ENCODE data around the gene STMN1.

STMN1 gene

DNA sequence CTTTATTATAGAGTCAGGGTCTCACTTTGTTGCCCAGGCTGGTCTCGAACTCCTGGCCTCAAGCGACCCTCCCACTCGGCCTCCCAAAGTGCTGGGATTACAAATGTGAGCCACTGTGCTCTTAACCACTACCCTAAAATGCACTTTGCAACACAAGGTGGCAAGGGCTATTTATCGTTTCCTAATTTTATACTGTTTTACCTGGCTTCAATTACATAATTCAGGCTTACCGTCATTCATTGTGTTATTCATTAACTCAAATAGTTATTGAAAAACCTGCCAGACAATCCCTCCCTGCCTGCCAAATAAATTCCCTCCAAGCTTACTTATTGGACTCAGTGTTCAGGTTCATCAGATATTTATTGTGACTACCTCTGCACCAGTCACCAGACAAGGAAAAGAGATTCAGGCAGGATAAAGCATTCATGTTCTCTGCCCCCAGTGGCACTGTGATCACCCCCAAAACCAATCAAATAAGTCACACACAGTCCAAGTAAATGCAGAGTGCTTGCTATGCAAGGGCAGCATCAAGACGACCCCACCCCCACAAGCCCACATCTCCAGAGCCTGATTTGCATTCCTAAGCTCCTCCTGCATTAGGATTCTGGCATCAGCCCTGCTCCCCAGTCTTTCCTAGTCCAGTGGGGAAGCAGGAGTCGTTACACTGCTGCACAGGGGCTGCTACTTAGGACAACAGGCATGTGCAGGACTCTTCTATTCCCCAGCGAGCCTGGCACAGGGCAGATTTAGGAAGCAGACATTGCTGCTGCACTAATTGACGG, 38.8 kb downstream of the STMN1 start:
- DNase-seq, result no peak

DNA sequence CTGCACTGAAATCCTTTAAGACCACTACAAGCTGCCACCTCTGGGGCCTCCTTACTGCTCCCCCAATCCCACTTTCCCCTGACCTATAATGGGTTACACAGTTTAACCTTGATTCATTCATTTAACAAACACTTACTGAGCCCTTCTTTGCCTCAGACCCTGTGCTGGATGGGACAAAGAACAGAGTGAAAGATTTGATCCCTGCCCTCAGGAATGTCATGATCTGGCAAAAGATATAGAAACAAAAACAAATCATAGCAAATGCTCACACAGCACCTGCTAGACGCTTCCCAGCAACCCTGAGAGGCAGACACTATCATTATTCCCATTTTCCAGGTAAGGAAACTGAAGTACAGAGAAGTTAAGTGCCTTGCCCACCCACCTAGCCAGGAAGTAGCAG, 39.9 kb downstream of the STMN1 start:
- DNase-seq, result no peak

DNA sequence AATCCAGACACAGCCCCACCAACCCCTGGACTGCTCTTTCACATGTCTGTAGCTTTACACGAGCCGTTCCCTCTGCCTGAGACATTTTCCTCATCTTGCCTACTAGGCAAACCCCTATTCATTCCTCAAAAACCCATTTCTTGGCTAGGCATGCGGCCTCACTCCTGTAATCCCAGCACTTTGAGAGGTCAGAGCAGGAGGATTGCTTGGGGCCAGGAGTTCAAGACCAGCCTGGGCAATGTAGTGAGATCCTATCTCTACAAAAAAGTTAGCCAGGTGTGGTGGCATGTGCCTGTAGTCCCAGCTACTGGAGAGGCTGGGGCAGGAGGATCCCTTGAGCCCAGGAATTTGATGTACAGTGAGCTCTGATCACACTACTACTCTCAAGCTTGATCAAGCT, 41.8 kb downstream of the STMN1 start:
- no peak for DNase-seq

DNA sequence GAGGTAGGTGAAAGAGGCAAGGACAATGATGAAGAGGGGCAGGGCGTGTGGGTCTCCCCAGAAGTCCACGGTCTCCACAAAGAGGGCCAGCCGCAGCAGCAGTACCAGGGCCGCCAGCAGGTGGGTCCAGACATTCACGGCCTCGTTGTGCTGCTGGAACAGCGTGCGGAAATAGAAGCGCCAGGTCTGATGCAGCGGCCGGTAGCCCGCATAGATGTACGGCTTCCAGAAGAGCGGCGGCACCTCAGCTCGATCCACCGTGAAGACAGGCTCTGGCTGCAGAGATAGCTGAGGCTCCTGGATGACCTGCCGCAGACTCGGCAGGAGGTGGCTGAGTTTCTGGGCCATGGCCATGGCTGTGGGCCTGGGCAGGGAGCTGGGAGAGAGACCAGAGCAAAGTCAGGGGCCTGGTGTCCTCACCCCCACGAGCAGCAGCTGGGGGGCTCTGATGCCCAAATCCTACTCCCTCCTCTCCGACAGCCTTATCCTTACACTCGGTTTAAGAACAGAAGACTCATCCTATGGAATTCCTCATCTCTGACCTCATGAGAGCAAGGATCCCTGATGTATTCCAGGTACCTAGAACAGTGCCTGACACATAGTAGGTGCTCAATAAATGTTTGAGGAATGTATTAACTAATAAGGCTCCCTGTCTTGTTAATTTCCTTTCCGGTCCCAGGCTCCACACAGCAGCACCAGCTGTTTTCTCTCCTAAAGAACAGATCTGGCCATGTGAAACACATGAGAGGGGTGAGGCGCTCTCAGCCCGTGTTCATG, 42.5 kb downstream of the STMN1 start:
- DNase-seq, result no peak

DNA sequence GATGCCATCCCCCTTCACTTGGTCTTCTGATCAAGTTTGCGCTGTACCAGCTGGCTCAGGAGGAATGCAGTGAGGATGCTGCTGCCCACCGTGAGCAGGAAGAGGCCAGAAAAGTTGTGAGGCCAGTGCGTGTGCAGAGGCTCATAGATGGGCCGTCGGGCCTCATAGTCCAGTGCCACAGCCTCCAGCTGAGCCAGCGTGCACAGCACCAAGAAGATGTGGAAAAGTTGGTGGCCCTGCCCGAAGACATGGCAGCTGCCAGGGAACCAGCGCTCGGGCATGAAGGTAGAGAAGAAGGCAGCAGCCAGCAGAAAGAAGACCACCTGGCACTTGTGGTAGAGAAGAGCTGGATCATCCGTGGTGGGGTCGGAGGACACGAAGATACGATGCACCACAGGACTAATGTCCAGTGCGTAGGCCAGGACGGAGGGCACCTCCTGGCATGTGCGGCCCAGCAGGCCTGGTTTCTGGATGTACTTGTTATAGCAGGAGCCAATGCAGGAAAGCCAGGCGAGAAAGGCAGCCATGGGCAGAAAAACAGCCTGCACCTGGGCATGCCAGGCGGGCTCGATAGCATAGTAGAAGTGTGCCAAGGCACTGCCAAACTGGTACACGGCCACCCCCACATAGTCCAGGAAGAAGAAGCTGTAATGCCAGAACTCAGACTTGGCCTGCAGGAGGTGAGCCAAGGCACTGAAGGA, 43.3 kb downstream of the STMN1 start:
- DNase-seq, result no peak

DNA sequence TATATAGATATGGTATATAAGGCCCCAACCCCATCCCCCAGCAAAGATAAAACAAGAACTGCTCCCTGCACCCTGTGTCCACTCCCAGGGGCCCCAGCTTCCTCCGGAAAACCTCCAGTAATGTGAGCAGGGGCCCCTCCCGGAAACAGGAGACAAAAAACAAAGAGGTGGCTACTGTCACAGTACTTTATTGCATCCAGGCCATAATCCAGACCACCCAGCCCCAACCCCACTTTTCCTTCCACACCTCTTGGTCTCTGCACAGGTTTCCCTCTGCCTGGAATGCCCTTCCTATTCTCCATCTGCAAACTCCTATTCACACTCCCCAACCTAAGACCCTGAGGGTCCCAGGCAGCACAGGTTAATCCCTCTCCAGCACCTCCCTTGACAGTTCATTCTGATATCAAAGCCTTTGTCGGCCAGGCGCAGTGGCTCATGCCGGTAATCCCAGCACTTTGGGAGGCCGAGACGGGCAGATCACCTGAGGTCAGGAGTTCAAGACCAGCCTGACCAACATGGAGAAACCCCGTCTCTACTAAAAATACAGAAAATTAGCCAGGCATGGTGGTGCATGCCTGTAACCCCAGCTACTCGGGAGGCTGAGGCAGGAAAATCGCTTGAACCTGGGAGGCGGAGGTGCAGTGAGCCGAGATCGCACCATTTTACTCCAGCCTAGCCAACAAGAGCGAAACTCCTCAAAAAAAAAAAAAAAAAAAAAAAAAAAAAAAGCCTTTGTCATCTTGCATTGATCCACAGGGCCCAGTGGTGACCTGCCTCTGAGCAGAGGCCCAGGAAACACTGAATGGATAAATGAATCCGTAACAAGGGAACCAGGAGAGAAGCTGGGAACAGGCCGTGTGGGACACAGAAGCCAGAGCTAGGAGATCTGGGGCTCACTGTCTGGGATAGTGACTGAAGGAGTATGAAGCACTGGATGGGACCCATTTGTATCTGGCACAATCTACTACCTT, 44.6 kb downstream of the STMN1 start:
- DNase-seq, result no peak

DNA sequence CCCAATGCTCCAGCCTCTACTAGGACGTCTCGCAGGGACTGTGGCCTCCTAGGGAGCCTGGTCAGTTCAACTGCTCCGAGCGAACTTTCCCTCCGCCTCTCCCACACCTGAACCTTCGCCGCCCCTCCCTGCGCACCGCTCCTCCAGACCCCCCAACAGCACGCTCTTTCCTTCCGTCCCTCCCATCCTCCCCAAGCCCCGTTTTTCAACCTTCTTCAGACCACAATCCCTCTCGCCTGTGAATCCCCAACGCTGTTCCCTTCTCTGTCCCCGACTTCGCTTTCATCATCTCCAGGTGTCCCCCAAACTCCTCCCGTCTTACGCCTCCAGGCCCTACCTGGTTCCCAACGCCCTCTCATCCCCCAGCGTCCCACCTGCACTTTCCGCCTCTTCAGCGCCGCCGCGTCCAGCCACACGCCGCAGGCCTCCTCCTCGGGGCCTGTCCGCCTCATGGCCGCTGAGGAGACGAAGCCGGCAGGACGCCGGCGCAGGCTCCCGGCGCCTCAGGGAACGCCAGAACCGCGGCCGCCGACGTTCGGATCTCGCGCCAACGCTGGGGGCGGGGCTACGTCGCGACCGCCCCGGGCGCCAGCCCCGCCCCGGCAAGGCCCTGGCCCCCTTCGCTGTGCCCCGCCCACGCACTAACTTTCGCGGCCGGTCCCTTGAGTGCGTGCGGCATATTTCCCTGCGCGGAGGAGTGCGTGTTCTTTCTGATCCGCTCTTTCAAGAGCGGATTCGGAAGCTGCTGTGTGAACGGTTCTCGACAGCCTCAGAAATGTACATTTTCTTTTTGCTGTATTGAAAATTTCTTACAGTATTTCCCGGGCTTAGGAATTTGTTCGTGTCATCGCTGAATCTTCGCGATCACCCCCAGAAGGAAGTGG, 47.1 kb downstream of the STMN1 start, which contains the start of gene AUNIP:
Gene AUNIP (minus strand): TSS at position 552 of the 884 bp plus-strand sequence. CDS start 100 bp downstream, at position 452.
- DNase-seq, result peak; percentile 88

DNA sequence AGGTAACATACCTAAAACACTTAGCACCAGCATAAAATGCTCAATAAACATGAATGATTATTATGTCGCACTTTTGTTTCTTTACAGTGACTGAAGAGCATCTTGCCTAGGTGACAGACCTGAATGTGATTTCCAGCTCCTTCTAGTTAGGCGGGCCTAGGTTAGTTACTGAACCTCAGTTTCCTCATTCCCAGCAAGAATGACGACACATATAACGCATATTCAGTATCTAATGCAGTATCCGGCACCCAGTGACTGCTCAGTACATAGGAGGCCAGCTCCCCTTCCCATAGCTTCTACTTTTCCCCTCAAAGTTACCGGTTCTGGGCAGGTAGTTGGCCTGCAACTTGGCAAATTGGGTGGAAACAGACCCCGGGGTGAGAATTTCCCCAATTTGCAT, 47.7 kb downstream of the STMN1 start:
- DNase-seq, result no peak

DNA sequence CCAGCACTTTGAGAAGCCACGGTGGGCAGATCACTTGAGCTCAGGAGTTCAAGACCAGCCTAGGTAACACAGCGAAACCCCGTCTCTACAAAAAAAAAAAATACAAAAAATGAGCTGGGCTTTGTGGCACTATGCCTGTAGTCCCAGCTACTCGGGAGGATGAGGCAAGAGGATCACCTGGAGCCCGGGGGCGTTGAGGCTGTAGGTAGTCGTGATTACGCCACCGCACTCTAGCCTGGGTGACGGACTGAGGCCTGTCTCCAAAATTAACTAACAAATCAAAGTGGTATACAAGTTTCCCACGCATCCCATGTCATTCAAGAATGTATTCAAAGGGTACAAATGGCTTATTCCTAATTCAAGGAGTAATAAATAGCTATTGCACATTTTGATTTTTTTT, 49.4 kb downstream of the STMN1 start:
- DNase-seq, result no peak

DNA sequence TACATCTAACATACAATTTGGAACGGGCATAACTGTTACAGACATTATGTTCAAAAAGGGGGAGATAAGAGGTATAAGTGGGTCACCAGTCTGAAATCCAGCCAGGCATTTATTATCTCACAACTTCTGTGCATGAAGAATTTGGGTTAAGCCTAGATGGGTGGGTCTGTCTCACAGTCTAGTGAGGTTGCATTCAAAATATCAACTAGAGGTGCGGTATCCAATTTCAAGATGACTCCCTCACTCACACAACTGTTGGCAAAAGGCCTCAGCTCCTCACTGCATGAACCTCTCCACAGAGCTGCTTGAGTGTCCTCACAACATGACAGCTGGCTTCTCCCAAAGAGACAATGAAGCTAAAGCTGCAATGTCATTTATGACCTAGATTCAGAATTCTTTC, 51.7 kb downstream of the STMN1 start:
- DNase-seq, result no peak
